Mammary microvascular endothelial cell (primary cell): ENCODE data around the gene EXD3. TPM values are rescaled to one million over a fixed set of nuclear protein-coding genes. Genes with fewer than 3 reads are reported as not detected.

Experiments
- total RNA-seq: library from RNA; depleted of rRNA; stranded (reverse); fragments of >200 nt; gene quantifications from 2 replicates; pipeline ENCODE4 v1.2.3, GENCODE V29; 2015

The EXD3 gene, protein sequence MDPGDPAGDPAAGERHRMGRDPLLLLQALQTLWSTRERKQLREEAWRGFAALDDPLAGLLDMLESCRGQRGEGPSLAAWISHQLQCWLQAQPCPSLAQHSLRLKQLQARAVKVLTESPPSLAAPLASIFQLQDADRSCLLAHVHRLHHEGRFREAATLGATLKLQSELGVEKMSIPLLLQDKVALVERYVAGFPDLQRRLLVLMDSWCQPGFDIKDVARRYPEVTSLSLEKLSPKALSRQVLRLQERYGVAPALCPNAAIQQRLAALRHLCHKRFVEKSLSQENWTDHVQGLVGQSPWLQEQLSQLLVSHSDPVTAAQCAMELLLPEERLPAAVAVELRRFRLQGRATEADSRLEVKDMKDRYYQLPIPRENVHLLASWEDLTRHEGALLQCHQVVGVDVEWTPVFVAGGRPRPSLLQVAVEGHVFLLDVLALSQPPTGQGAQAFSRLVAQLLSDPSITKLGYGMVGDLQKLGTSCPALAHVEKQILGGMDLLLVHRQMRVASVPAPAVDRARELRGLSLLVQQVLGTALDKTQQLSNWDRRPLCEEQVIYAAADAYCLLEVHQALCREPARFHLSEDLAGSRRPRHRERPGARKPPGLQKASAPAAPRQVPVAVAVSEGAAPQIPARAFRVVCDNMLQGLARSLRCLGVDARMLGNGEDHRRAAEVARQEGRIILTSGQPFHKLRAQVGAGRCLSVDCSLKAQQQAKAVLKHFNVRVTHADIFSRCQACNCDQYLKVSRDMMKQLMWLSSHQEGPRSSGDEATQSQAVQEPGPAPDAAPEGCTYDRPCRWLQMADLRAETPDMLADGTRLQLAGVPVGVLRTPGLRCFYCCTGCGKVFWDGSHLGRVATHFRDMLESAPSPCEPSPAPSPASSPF
- total RNA-seq, result 7.2 and 8.2 TPM in 2 replicates

DNA sequence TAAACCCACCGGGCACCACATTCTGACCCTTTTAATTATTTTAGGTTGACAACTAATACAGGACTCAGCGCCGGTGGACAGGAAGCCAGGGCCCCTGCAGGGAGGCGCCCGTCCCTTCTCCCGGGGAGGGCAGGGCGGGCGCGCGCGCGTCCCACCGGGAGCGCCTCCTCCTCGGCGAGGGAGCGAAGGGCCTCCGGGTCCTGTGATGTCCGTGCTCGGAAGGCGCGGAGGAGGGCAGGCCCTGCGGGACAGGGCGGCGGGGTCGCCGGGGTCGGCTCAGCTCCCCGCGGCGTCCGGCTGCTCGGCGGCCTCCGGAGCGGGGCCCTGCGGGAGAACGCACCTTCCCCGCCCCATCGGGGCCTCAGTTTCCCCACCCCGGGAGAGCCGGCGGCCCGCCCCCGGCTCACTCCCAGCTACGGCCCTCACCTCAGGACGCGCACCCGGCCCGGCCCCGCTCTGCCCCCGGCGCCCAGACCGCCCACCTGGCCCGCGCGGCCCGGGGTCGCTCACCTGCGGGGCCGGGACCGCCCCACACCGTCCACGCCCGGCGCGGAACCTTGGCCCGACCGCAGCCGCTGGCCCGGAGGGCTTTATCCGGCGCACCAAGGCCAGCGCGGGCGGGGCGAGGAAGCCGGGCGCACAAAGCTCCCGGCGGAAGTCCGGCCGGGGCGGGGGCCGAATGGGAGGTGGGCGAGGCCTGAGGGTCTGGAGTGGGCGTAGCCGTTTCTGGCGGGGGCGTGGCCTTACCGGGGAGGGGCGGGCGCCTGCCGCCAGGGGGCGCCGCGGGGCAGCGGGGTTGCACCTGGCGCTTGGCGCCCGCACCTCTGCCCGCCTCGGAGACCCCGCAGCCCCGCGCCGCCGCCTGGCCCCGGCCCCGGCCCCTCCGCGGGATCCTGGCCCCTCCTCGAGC is at the start of gene EXD3, which contains the start of gene NOXA1:
Gene EXD3, minus strand, starts transcription at position 559 of the 910 bp plus-strand sequence. CDS start 27,805 bp downstream, outside the sequence.
Gene NOXA1, plus strand, starts transcription at position 790 of the 910 bp plus-strand sequence. CDS start 137 bp downstream, outside the sequence.

DNA sequence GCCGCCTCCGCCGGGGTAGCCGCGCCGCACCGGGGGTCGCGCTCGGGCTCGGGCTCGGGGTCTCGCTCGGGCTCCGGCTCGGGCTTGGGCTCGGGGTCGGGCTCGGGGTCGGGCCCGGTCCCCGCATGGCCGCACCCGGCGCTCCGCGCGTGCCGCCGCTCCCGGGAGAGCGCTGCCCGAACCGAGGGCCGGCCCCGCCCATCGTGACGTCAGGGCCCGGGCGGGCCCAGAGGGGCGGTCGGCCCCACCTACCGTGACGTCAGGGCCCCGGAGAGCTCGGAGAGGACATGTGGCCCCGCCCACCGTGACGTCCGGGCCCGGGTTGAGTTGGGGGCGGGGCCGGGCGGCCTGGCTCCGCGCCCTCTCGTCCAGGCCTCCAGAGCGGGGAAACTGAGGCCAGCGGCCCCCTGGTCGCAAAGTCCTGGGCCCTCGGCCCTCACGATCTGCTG is 36.2 kb upstream of the EXD3 start, which contains the start of gene NSMF:
Gene NSMF, minus strand, starts transcription at position 183 of the 449 bp plus-strand sequence. CDS start 232 bp downstream, outside the sequence.

DNA sequence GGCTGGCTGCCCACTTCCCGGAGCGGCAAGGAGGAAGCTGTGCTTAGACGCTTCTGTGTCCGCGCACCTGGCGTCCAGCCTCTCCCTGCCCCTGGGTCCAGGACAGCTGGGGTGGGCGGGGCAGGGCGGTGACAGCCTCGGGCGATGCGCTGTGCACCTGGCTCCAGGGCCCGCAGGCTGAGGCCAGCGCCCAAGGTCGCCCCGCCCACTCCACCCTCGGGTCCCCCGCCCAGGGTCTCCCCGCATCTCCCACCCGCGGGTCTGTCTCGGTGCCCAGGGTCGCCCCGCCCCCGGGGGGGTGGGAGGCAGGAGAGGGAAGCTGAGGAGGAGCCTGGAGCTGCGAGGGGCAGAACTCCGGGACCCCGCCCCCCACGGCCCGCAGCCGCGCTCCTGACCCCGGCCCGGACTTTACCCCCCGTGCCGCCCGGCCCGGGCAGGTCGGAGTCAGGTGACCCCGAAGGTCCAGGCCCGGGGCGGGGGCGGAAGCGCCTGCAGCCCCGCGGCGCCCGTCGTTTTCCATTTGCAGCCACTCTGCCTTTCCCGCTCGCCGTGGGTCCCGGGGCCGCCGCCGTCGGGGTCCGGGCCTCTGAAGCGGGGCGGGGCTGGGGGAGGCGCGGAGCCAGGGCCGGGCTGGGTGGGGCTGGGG is 18.4 kb upstream of the EXD3 start, which contains the start of gene ENTPD8:
Gene ENTPD8, minus strand, starts transcription at position 69 of the 646 bp plus-strand sequence. CDS start 3,072 bp downstream, outside the sequence.

DNA sequence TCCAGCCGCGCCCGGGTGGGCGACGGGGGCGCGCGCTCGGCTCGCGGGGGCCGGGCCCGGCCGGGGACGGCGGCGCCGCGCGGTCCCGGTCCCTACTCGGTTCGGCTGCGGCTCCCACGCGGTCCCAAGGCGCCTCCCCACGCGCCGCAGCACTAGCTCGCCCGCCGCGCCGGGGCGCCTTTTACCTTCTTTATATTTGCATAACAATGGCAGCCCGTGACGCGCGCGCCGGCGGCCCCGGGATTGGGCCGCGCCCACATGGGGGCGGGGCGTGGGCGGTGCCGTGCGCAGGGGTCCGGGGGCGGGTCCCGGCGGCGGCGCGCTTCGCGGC is 120.9 kb downstream of the EXD3 start, which contains the start of gene NRARP:
Gene NRARP, minus strand, starts transcription at position 154 of the 331 bp plus-strand sequence. CDS start 343 bp downstream, outside the sequence.

DNA sequence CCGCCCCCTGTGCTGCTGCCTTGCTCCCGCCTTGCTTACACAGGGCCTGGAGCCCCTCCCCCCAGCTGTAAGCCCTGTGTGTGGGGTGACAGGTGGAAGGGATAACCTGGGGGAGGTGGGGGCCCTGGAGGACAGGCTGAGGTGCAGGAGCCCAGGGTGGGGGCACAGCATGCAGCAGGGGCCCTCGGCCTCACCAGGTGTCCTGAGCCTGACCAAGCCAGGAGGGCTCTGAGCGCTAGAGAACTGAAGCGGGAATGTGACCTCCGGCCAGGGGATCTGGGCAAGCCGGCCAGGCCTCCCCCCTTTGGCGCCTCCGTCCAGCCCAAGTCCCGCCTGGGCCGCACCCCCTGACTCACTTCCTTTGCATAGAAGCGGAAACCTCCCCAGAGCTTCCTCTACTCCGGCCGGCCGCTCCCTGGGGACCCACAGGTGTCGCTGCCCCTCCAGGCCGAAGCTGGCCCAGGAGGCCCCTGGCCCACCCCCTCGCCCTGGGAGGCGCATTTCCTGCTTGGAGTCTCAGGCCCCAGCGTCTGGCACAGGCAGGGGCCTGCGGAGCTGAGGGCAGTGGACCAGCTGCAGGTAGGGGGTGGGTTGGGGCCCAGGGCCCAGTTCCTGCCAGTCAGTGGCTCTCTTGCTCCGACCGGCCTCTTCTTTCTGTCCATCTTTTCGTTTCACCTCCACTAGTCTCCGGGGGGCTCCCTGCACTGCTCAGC is 145.5 kb downstream of the EXD3 start, which contains the start of gene TOR4A:
Gene TOR4A, plus strand, starts transcription at position 398 of the 713 bp plus-strand sequence. CDS start 964 bp downstream, outside the sequence.

Other genes starting within 250 kb of the EXD3 start
- gene ANAPC2, start 234.6 kb downstream of the EXD3 start, total RNA-seq, result 17.6 and 25.1 TPM in 2 replicates
- gene SSNA1, start 234.5 kb downstream of the EXD3 start, total RNA-seq, result 127 and 150 TPM in 2 replicates
- gene TPRN, start 222.4 kb downstream of the EXD3 start, total RNA-seq, result 6.9 and 7.7 TPM in 2 replicates
- 36.2 and 39.1 TPM in 2 replicates for gene TMEM203, start 217.5 kb downstream of the EXD3 start, total RNA-seq
- gene NDOR1, start 217.5 kb downstream of the EXD3 start, total RNA-seq, result 13.4 and 16.6 TPM in 2 replicates
- gene RNF208, start 200.9 kb downstream of the EXD3 start, total RNA-seq, result not detected in 2 replicates
- 0.20 and 0.25 TPM in 2 replicates for gene CYSRT1, start 198.0 kb downstream of the EXD3 start, total RNA-seq
- not detected in 2 replicates for gene RNF224, start 195.7 kb downstream of the EXD3 start, total RNA-seq
- gene SLC34A3, start 192.3 kb downstream of the EXD3 start, total RNA-seq, result not detected in 2 replicates
- gene TUBB4B, start 181.9 kb downstream of the EXD3 start, total RNA-seq, result 1,008 and 1,079 TPM in 2 replicates
- not detected in 2 replicates for gene STPG3, start 171.9 kb downstream of the EXD3 start, total RNA-seq
- 54.6 and 68.4 TPM in 2 replicates for gene NELFB, start 167.8 kb downstream of the EXD3 start, total RNA-seq
- gene TOR4A, start 145.4 kb downstream of the EXD3 start, total RNA-seq, result 41.4 and 44.7 TPM in 2 replicates
- gene NRARP, start 120.9 kb downstream of the EXD3 start, total RNA-seq, result 35.8 and 43.9 TPM in 2 replicates
- 0.07 TPM in 1 of 2 replicates, not detected in the other for gene NOXA1, start 231 bp upstream of the EXD3 start, total RNA-seq
- 0.05 and 1.5 TPM in 2 replicates for gene ENTPD8, start 18.2 kb upstream of the EXD3 start, total RNA-seq
- gene NSMF, start 36.2 kb upstream of the EXD3 start, total RNA-seq, result 48.2 and 50.1 TPM in 2 replicates
- 0.34 and 0.53 TPM in 2 replicates for gene PNPLA7, start 127.2 kb upstream of the EXD3 start, total RNA-seq
- 92.1 and 129 TPM in 2 replicates for gene MRPL41, start 128.7 kb upstream of the EXD3 start, total RNA-seq
- 27.3 and 35.0 TPM in 2 replicates for gene DPH7, start 155.8 kb upstream of the EXD3 start, total RNA-seq
- 26.2 and 35.3 TPM in 2 replicates for gene ZMYND19, start 167.3 kb upstream of the EXD3 start, total RNA-seq
- 29.7 and 33.4 TPM in 2 replicates for gene ARRDC1, start 182.5 kb upstream of the EXD3 start, total RNA-seq
- 53.9 and 59.2 TPM in 2 replicates for gene EHMT1, start 195.8 kb upstream of the EXD3 start, total RNA-seq